ENCODE results near the gene FAM120AOS. TPM values are rescaled to one million over a fixed set of nuclear protein-coding genes. Genes with fewer than 3 reads are reported as not detected.
A peak's percentile ranks its signal among the peaks of the same experiment; 100 is the strongest.

FAM120AOS gene
- total RNA-seq, 1 donor from 2014 or later: 36.4 TPM

GRCh38 chr9:93465855-93466254 lies 12.5 kb upstream of the FAM120AOS start:
- Mint-ChIP-seq H3K27ac (ENCODE audit: unreplicated experiment) (peak overlapping the region; percentile 61), H3K4me1 (ENCODE audit: unreplicated experiment) (peaks cover 75% of the 10 kb centered on the region), H3K9me3 (ENCODE audit: unreplicated experiment) (no peaks in the 10 kb centered on the region), H3K36me3 (ENCODE audit: unreplicated experiment) (no peaks in the 10 kb centered on the region), H3K27me3 (ENCODE audit: unreplicated experiment) (no peaks in the 10 kb centered on the region), H3K4me3 (ENCODE audit: unreplicated experiment) (no peak overlapping the region)
- TF ChIP-seq, protein P1, sequence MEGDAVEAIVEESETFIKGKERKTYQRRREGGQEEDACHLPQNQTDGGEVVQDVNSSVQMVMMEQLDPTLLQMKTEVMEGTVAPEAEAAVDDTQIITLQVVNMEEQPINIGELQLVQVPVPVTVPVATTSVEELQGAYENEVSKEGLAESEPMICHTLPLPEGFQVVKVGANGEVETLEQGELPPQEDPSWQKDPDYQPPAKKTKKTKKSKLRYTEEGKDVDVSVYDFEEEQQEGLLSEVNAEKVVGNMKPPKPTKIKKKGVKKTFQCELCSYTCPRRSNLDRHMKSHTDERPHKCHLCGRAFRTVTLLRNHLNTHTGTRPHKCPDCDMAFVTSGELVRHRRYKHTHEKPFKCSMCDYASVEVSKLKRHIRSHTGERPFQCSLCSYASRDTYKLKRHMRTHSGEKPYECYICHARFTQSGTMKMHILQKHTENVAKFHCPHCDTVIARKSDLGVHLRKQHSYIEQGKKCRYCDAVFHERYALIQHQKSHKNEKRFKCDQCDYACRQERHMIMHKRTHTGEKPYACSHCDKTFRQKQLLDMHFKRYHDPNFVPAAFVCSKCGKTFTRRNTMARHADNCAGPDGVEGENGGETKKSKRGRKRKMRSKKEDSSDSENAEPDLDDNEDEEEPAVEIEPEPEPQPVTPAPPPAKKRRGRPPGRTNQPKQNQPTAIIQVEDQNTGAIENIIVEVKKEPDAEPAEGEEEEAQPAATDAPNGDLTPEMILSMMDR (IDR thresholded peaks at IDR 0.05): no peak
- DNase-seq (ENCODE audit: extremely low spot score, unreplicated experiment): no peak

GRCh38 chr9:93464876-93465275 lies 11.5 kb upstream of the FAM120AOS start:
- H3K4me1 Mint-ChIP-seq (ENCODE audit: unreplicated experiment): peaks cover 75% of the 10 kb centered on the region
- TF ChIP-seq, protein P1 (IDR thresholded peaks at IDR 0.05): no peak
- no peaks in the 10 kb centered on the region for H3K9me3 Mint-ChIP-seq (ENCODE audit: unreplicated experiment)
- H3K4me3 Mint-ChIP-seq (ENCODE audit: unreplicated experiment): no peak overlapping the region
- H3K36me3 Mint-ChIP-seq (ENCODE audit: unreplicated experiment): no peaks in the 10 kb centered on the region
- DNase-seq (ENCODE audit: extremely low spot score, unreplicated experiment): no peak
- H3K27ac Mint-ChIP-seq (ENCODE audit: unreplicated experiment): peak overlapping the region; percentile 49
- no peaks in the 10 kb centered on the region for H3K27me3 Mint-ChIP-seq (ENCODE audit: unreplicated experiment)

GRCh38 chr9:93464395-93464794 lies 11.0 kb upstream of the FAM120AOS start:
- H3K4me3 Mint-ChIP-seq (ENCODE audit: unreplicated experiment): no peak overlapping the region
- no peaks in the 10 kb centered on the region for H3K27me3 Mint-ChIP-seq (ENCODE audit: unreplicated experiment)
- H3K36me3 Mint-ChIP-seq (ENCODE audit: unreplicated experiment): no peaks in the 10 kb centered on the region
- peaks cover 76% of the 10 kb centered on the region for H3K4me1 Mint-ChIP-seq (ENCODE audit: unreplicated experiment)
- DNase-seq (ENCODE audit: extremely low spot score, unreplicated experiment): no peak
- H3K27ac Mint-ChIP-seq (ENCODE audit: unreplicated experiment): peak overlapping the region; percentile 49
- H3K9me3 Mint-ChIP-seq (ENCODE audit: unreplicated experiment): no peaks in the 10 kb centered on the region
- TF ChIP-seq, protein P1 (IDR thresholded peaks at IDR 0.05): no peak

DNA sequence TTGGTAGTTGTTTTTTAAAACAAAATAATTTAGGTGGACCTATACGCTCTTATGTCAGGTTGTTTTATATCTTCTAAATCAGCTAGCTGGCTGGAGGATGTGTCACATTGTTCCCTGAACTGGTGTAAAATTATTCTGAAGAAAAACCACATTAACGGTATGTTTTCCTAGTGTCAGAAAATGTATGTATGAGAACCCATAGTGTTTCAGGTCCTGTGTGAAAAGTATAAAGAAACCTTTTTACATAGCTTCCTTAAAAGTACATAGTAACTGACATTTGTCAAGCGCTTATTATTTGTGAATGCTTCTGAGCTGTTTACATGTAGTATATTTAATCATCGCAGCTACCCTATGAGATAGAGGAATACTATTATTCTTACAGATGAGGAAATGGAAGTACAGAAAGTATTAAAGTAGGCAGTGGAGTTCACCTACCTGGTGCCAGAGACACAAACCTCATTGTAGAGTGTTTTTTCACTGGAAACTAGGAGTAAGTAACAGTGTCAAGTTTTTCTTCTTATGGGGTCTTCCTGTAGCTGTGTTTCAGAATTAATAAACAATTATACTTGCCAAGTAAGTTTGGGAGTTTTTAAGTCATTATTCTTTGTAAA lies 10.4 kb upstream of the FAM120AOS start:
- Mint-ChIP-seq H3K9me3 (ENCODE audit: unreplicated experiment) (no peaks in the 10 kb centered on the region), H3K27me3 (ENCODE audit: unreplicated experiment) (no peaks in the 10 kb centered on the region), H3K27ac (ENCODE audit: unreplicated experiment) (peak overlapping the region; percentile 49), H3K4me1 (ENCODE audit: unreplicated experiment) (peaks cover 76% of the 10 kb centered on the region), H3K4me3 (ENCODE audit: unreplicated experiment) (no peak overlapping the region), H3K36me3 (ENCODE audit: unreplicated experiment) (no peaks in the 10 kb centered on the region)
- TF ChIP-seq, protein P1 (IDR thresholded peaks at IDR 0.05): no peak
- DNase-seq (ENCODE audit: extremely low spot score, unreplicated experiment): no peak

- no peak for DNase-seq (ENCODE audit: extremely low spot score, unreplicated experiment)
- Mint-ChIP-seq H3K9me3 (ENCODE audit: unreplicated experiment) (no peaks in the 10 kb centered on the region), H3K27me3 (ENCODE audit: unreplicated experiment) (no peaks in the 10 kb centered on the region), H3K4me1 (ENCODE audit: unreplicated experiment) (peaks cover 64% of the 10 kb centered on the region), H3K4me3 (ENCODE audit: unreplicated experiment) (no peak overlapping the region), H3K27ac (ENCODE audit: unreplicated experiment) (no peak overlapping the region), H3K36me3 (ENCODE audit: unreplicated experiment) (no peaks in the 10 kb centered on the region)
- TF ChIP-seq, protein P1 (IDR thresholded peaks at IDR 0.05): no peak
Observed at GRCh38 chr9:93461821-93462220, 8.4 kb upstream of the FAM120AOS start.
